ENCODE measurements around the gene DSC2. TPM values are rescaled to one million over a fixed set of nuclear protein-coding genes. Genes with fewer than 3 reads are reported as not detected.

The DSC2 gene
- total and polyA plus RNA-seq, 4 donors = 2.3 to 15.4 (median 10.4) TPM

- Histone ChIP-seq H3K9ac (ENCODE audit: insufficient read depth in 1 of 2, low read length in 2 of 2) (no peak within 1 kb of the TSS), H3K36me3 (ENCODE audit: control insufficient read depth in 4 of 4, insufficient read depth in 4 of 4, low read length in 4 of 4) (no peaks in the 10 kb centered on the region), H3K27me3 (ENCODE audit: control insufficient read depth in 3 of 3, insufficient read depth in 3 of 3, low read length in 2 of 3) (peaks cover 0 to 70% (median 60%) of the 10 kb centered on the region in 3 donors), H3K4me1 (ENCODE audit: control insufficient read depth in 5 of 5, insufficient read depth in 5 of 5, low read length in 5 of 5) (peaks cover 0 to 25% (median 4%) of the 10 kb centered on the region in 5 donors), H3K9me3 (ENCODE audit: control insufficient read depth in 4 of 4, insufficient read depth in 3 of 4, low read length in 3 of 4) (peaks cover 0 to 4% (median 0%) of the 10 kb centered on the region in 4 donors), H3K4me3 (no peak within 1 kb of the TSS), H3K27ac (ENCODE audit: low read depth in 1 of 2, low read length in 1 of 2) (no peak within 1 kb of the TSS)
- no peak for TF ChIP-seq CTCF (IDR thresholded peaks at IDR 0.05; ENCODE audit: control extremely low read depth, extremely low read depth)
- WGBS, 2 donors = 1 to 4% methylated on average over 61 to 73 of the region's 73 CpGs
- peak; percentile 48 for ATAC-seq (ENCODE audit: insufficient read depth, low FRiP score)
- DNase-seq = peak; percentile 35 to 57 (median 54)
These were observed 59.6 kb downstream of the DSC2 start, which contains the start of gene DSC3 for GRCh38 chr18:31042406-31043181. TSS of gene DSC3 (minus strand) at chr18:31042742. CDS start at chr18:31042660, 82 bp downstream.

- H3K9ac ChIP-seq (ENCODE audit: insufficient read depth in 1 of 2, low read length in 2 of 2) = no peak overlapping the region
- ATAC-seq (ENCODE audit: insufficient read depth, low FRiP score) (no peak), DNase-seq (peak in 1 of 3 donors; percentile 14)
- peaks cover 0 to 25% (median 4%) of the 10 kb centered on the region in 5 donors for H3K4me1 ChIP-seq (ENCODE audit: control insufficient read depth in 5 of 5, insufficient read depth in 5 of 5, low read length in 5 of 5)
- H3K27me3 ChIP-seq (ENCODE audit: control insufficient read depth in 3 of 3, insufficient read depth in 3 of 3, low read length in 2 of 3) = peaks cover 0 to 70% (median 60%) of the 10 kb centered on the region in 3 donors
- H3K27ac ChIP-seq (ENCODE audit: low read depth in 1 of 2, low read length in 1 of 2) = no peak overlapping the region
- TF ChIP-seq CTCF (IDR thresholded peaks at IDR 0.05; ENCODE audit: control extremely low read depth, extremely low read depth) = no peak
- H3K9me3 ChIP-seq (ENCODE audit: control insufficient read depth in 4 of 4, insufficient read depth in 3 of 4, low read length in 3 of 4) = peaks cover 0 to 4% (median 0%) of the 10 kb centered on the region in 4 donors
- no peak overlapping the region for H3K4me3 ChIP-seq
- 4 to 7% methylated on average over 17 of the region's 17 CpGs for WGBS, 2 donors
- H3K36me3 ChIP-seq (ENCODE audit: control insufficient read depth in 4 of 4, insufficient read depth in 4 of 4, low read length in 4 of 4) = no peaks in the 10 kb centered on the region
These were observed 60.2 kb downstream of the DSC2 start for GRCh38 chr18:31042084-31042405.

DNA sequence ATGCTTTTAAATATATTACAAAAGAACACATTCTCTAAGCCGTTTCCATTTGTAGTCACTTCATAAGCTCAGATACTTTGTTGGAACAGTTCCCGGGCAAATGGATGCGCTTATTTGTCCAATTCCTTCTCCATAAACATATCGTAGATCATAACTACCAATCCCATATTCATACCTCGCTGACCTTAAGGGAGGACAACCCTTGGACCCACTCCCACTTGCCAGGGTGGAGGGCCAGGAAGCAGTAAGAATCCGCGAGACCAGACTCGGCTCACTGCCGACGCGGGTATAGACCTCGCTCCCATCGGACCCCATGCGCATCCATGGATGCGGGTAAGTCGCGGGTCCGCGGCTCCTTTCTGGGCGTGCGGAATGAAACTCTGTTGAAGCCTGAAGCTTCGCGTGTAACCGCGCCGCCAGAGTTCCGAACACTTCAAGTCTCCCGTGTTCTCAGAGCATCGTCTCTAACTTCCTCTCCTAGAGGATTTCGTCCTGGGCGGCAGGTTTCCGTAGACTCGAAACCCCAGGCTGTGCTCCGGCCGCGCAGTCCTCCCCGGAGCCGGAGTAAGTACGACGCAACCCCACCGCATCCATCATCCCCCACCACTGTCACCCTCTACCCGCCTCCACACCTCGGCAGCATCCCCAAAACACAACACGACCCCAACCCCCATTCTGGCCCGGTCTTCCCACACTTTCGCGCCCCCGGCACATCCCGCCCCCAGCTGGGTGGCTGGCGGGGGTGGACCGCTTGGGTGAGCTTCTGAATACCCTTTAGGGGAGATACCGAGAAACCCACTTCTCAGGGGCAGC is 60.7 kb downstream of the DSC2 start:
- no peak for TF ChIP-seq CTCF (IDR thresholded peaks at IDR 0.05; ENCODE audit: control extremely low read depth, extremely low read depth)
- Histone ChIP-seq H3K9me3 (ENCODE audit: control insufficient read depth in 4 of 4, insufficient read depth in 3 of 4, low read length in 3 of 4) (peaks cover 0 to 4% (median 0%) of the 10 kb centered on the region in 4 donors), H3K27me3 (ENCODE audit: control insufficient read depth in 3 of 3, insufficient read depth in 3 of 3, low read length in 2 of 3) (peaks cover 0 to 66% (median 60%) of the 10 kb centered on the region in 3 donors), H3K9ac (ENCODE audit: insufficient read depth in 1 of 2, low read length in 2 of 2) (no peak overlapping the region), H3K4me1 (ENCODE audit: control insufficient read depth in 5 of 5, insufficient read depth in 5 of 5, low read length in 5 of 5) (peaks cover 0 to 25% (median 4%) of the 10 kb centered on the region in 5 donors), H3K4me3 (no peak overlapping the region), H3K36me3 (ENCODE audit: control insufficient read depth in 4 of 4, insufficient read depth in 4 of 4, low read length in 4 of 4) (no peaks in the 10 kb centered on the region), H3K27ac (ENCODE audit: low read depth in 1 of 2, low read length in 1 of 2) (no peak overlapping the region)
- ATAC-seq (ENCODE audit: insufficient read depth, low FRiP score) = no peak
- peak; percentile 49 to 85 (median 69) for DNase-seq
- 2 to 5% methylated on average over 52 of the region's 52 CpGs for WGBS, 2 donors
